ENCODE results near the gene C2orf80.
"Not testable (repeated sequence)": the region's sequence is repeated elsewhere in the genome, so short reads cannot be mapped to it uniquely, and the experiment has no call there.

DNA sequence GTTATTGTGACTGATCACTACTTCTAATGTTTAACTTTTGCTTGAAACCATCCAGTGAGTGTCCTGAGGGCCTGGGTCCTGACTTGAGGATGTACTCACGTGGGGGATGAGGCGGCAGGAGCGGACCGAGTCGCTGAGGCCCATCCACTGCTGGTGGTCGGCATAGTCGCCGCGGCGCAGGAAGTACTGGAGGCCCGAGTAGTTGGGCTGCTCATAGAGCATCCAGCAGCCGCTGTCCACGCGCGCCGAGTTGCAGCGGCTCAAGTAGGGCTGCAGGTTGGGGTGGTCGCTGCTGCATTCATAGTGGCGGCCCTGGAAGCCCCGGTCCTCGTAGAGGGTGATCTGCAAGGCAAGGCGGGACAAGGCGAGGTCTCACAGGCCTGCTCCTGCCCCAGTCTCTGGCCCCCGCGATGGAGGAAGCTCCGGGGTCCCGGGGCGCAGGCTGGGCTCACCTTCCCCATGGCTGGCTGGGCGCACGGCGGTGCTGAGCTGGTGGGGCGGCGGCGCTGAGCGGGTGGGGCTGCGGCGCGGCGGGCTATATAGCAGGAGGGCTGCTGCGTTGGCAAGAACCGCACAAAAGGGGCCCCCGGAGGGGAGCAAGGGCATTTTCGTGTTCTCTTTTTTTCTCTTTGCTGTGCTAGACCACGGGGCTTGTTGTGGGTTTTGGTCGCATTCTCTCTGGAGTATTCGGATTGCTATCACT lies 65.7 kb downstream of the C2orf80 start, which contains the start of gene CRYGD:
- TF ChIP-seq, protein P1, sequence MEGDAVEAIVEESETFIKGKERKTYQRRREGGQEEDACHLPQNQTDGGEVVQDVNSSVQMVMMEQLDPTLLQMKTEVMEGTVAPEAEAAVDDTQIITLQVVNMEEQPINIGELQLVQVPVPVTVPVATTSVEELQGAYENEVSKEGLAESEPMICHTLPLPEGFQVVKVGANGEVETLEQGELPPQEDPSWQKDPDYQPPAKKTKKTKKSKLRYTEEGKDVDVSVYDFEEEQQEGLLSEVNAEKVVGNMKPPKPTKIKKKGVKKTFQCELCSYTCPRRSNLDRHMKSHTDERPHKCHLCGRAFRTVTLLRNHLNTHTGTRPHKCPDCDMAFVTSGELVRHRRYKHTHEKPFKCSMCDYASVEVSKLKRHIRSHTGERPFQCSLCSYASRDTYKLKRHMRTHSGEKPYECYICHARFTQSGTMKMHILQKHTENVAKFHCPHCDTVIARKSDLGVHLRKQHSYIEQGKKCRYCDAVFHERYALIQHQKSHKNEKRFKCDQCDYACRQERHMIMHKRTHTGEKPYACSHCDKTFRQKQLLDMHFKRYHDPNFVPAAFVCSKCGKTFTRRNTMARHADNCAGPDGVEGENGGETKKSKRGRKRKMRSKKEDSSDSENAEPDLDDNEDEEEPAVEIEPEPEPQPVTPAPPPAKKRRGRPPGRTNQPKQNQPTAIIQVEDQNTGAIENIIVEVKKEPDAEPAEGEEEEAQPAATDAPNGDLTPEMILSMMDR (IDR thresholded peaks at IDR 0.05), result not testable (repeated sequence)
- TF ChIP-seq POLR2A, EP300 (IDR thresholded peaks at IDR 0.05): not testable (repeated sequence)

All from tibial nerve (tissue), 4 donors.